HCT116 (cell line): ENCODE data around the gene IQCC. TPM values are rescaled to one million over a fixed set of nuclear protein-coding genes. Genes with fewer than 3 reads are reported as not detected.

ENCODE experiments used
- ATAC-seq: fragments of 200-7000 bp; cut with Tn5 transposase; 2 replicates; pipeline ENCODE4 v1.9.1; 2020; ENCODE audit warnings: mild to moderate bottlenecking, moderate library complexity
- BruUV-seq: library from RNA; stranded (reverse); fragments of 400-500 nt; replicated peaks from 2 replicates; lab custom pipeline; 2021; lab: Mats Ljungman, UMichigan
- CTCF ChIA-PET: fragments of 300-600 bp; sonication (Branson Sonifier 250); formaldehyde crosslinking; loops from one replicate; lab custom pipeline; 2021; ENCODE audit warnings: antibody characterized with exemption; lab: Charles Lee
- POLR2A ChIA-PET: fragments of 300-600, 350-600 bp; sonication (Branson Sonifier 250); formaldehyde crosslinking; loops from one replicate; lab custom pipeline; 2021; ENCODE audit warnings: antibody characterized with exemption; lab: Charles Lee
- RAD21 ChIA-PET, 2 experiments: fragments of 300-600 bp; sonication (Branson Sonifier 250); formaldehyde crosslinking; loops; one replicate each; lab custom pipeline; 2023; ENCODE audit warnings: low total read pairs in 2 of 2; ENCODE audit not compliant: uncharacterized antibody in 2 of 2, unreplicated experiment in 2 of 2, low non-redundant PET in 1 of 2; lab: Charles Lee
- DNase-seq: peaks from one replicate; pipeline ENCODE4 v3.0.0-alpha.2; 2010; ENCODE audit warnings: low read depth, low spot score
- H2AFZ ChIP-seq: fragments of 200-600 bp; shearing (Covaris generic), sonication (generic); 2 replicates; pipeline ENCODE4 v1.6.1; 2017; ENCODE audit warnings: low read depth, mixed run types, mixed read lengths, antibody characterized with exemption, low read length; ENCODE audit not compliant: poor library complexity, severe bottlenecking
- H3K27ac ChIP-seq: 2 replicates; pipeline ENCODE4 v1.5.1; 2012; ENCODE audit warnings: low read depth, low read length
- H3K27me3 ChIP-seq: fragments of 200-600 bp; sonication (generic); 2 replicates; pipeline ENCODE4 v1.6.1; 2016; ENCODE audit warnings: mixed run types, low read length, mixed read lengths; ENCODE audit not compliant: insufficient read depth
- H3K36me3 ChIP-seq, 2 experiments: fragments of 200-500 bp in 1 of 2; fragments of 200-600 bp in 1 of 2; sonication (Bioruptor generic) in 1 of 2; sonication (generic) in 1 of 2; 2 replicates each; pipeline versions ENCODE4 v1.5.1 to v1.6.1; 2014 to 2016; ENCODE audit warnings: low read length in 2 of 2, inconsistent platforms in 1 of 2, mixed read lengths in 1 of 2, mixed run types in 1 of 2; ENCODE audit not compliant: insufficient read depth in 2 of 2, control insufficient read depth in 1 of 2
- H3K4me1 ChIP-seq, 2 experiments: fragments of 200-600 bp in 1 of 2; sonication (generic) in 1 of 2; 2 replicates each; pipeline versions ENCODE4 v1.5.1 to v1.6.1; 2012 to 2017; ENCODE audit warnings: low read length in 2 of 2, inconsistent platforms in 1 of 2, mild to moderate bottlenecking in 1 of 2, mixed read lengths in 1 of 2, mixed run types in 1 of 2, moderate library complexity in 1 of 2; ENCODE audit not compliant: insufficient read depth in 2 of 2, control insufficient read depth in 1 of 2
- H3K4me2 ChIP-seq: fragments of 200-600 bp; sonication (generic); 2 replicates; pipeline ENCODE4 v1.6.1; 2017; ENCODE audit warnings: mixed run types, low read length, mixed read lengths
- H3K4me3 ChIP-seq, 2 experiments: fragments of 200-600 bp in 1 of 2; sonication (generic) in 1 of 2; replicated peaks in 1 of 2; 2 replicates each; pipeline ENCODE4 v1.5.1; 2011 to 2016; ENCODE audit warnings: low read length in 2 of 2, control low read depth in 1 of 2, low read depth in 1 of 2, mild to moderate bottlenecking in 1 of 2, mixed read lengths in 1 of 2, mixed run types in 1 of 2
- H3K79me2 ChIP-seq: fragments of 200-600 bp; sonication (generic); 2 replicates; pipeline ENCODE4 v1.6.1; 2017; ENCODE audit warnings: mild to moderate bottlenecking, mixed run types, low read length, moderate library complexity, mixed read lengths; ENCODE audit not compliant: insufficient read depth
- H3K9ac ChIP-seq: fragments of 200-600 bp; sonication (generic); 2 replicates; pipeline ENCODE4 v1.6.1; 2016; ENCODE audit warnings: low read length, mixed read lengths
- H3K9me2 ChIP-seq: fragments of 200-600 bp; sonication (generic), shearing (Covaris generic); 2 replicates; pipeline ENCODE4 v1.6.1; 2017; ENCODE audit warnings: mixed run types, mild to moderate bottlenecking, moderate library complexity; ENCODE audit not compliant: insufficient read depth
- H3K9me3 ChIP-seq, 2 experiments: fragments of 200-500 bp in 1 of 2; fragments of 200-600 bp in 1 of 2; sonication (Bioruptor generic) in 1 of 2; sonication (generic) in 1 of 2; 2 replicates each; pipeline ENCODE4 v1.6.1; 2014 to 2017; ENCODE audit warnings: low read length in 2 of 2, mixed read lengths in 2 of 2, inconsistent platforms in 1 of 2, low read depth in 1 of 2, mild to moderate bottlenecking in 1 of 2, mixed run types in 1 of 2, moderate library complexity in 1 of 2; ENCODE audit not compliant: control insufficient read depth in 1 of 2, insufficient read depth in 1 of 2
- H4K20me1 ChIP-seq: fragments of 200-600 bp; sonication (generic), shearing (Covaris generic); 2 replicates; pipeline ENCODE4 v1.6.1; 2017; ENCODE audit warnings: mixed run types, mild to moderate bottlenecking, moderate library complexity; ENCODE audit not compliant: insufficient read depth
- ATF3 ChIP-seq: IDR thresholded peaks from 2 replicates; pipeline ENCODE4 v1.6.1; 2012
- CTCF ChIP-seq, 3 experiments: fragments of 200-600 bp in 1 of 3; sonication (generic) in 1 of 3; IDR thresholded peaks in 2 of 3; conservative IDR thresholded peaks in 1 of 3; 2 replicates each; pipeline ENCODE4 v1.5.1; 2012 to 2017; ENCODE audit warnings: low read depth in 2 of 3, low read length in 2 of 3, antibody characterized with exemption in 1 of 3, borderline replicate concordance in 1 of 3, control low read depth in 1 of 3, mild to moderate bottlenecking in 1 of 3, mixed read lengths in 1 of 3, mixed run types in 1 of 3, moderate library complexity in 1 of 3; ENCODE audit not compliant: insufficient read depth in 1 of 3
- EZH2 ChIP-seq: fragments of 200-600 bp; sonication (generic); IDR thresholded peaks from 2 replicates; pipeline ENCODE4 v1.6.1; 2017; ENCODE audit warnings: antibody characterized with exemption, mixed run types
- FOSL1 ChIP-seq: IDR thresholded peaks from 2 replicates; pipeline ENCODE4 v1.6.1; 2012; ENCODE audit warnings: low read depth
- JUND ChIP-seq: IDR thresholded peaks from 2 replicates; pipeline ENCODE4 v1.6.1; 2012
- POLR2A ChIP-seq: IDR thresholded peaks from 2 replicates; pipeline ENCODE4 v1.7.0; 2011; ENCODE audit warnings: borderline replicate concordance; ENCODE audit not compliant: insufficient read depth, insufficient read length; ENCODE audit errors: extremely low read depth
- POLR2AphosphoS5 ChIP-seq: IDR thresholded peaks from 2 replicates; pipeline ENCODE4 v1.6.1; 2011; ENCODE audit warnings: mild to moderate bottlenecking, low read depth, low read length, moderate library complexity
- RAD21 ChIP-seq: IDR thresholded peaks from 2 replicates; pipeline ENCODE4 v1.6.1; 2012; ENCODE audit warnings: low read depth, mild to moderate bottlenecking
- SIN3A ChIP-seq: IDR thresholded peaks from 2 replicates; pipeline ENCODE4 v1.6.1; 2012; ENCODE audit warnings: low read depth
- TCF7L2 ChIP-seq: IDR thresholded peaks from 2 replicates; pipeline ENCODE4 v1.7.0; 2011; ENCODE audit warnings: borderline replicate concordance, inconsistent platforms; ENCODE audit not compliant: insufficient read depth, insufficient read length; ENCODE audit errors: extremely low read depth
- YY1 ChIP-seq: IDR thresholded peaks from 2 replicates; pipeline ENCODE4 v1.6.1; 2011; ENCODE audit warnings: low read length, low read depth, moderate library complexity, mild to moderate bottlenecking; ENCODE audit not compliant: insufficient replicate concordance; ENCODE audit errors: extremely low read depth
- intact Hi-C: fragments of 100-400 bp; cut with micrococcal nuclease; formaldehyde crosslinking; loops from 2 replicates; pipeline ENCODE4 v1.10.0; 2022
- total RNA-seq: library from RNA; stranded (reverse); gene quantifications from one replicate; pipeline ENCODE4 v1.2.1, GENCODE V29; 2021; ENCODE audit not compliant: unreplicated experiment
- TF ChIP-seq, protein P1 (sequence below): IDR thresholded peaks from 2 replicates; pipeline ENCODE4 v1.6.1; 2012

The IQCC gene
- total RNA-seq, 1 experiment from 2014 or later = 4.7 TPM

DNA sequence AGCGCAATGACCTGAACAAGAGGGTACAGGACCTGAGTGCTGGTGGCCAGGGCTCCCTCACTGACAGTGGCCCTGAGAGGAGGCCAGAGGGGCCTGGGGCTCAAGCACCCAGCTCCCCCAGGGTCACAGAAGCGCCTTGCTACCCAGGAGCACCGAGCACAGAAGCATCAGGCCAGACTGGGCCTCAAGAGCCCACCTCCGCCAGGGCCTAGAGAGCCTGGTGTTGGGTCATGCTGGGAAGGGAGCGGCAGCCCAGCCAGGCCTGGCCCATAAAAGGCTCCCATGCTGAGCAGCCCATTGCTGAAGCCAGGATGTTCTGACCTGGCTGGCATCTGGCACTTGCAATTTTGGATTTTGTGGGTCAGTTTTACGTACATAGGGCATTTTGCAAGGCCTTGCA lies 10.5 kb upstream of the IQCC start:
- ATAC-seq (no peak), DNase-seq (no peak)
- CTCF ChIA-PET = no interaction called here
- Histone ChIP-seq H3K9me2 (no peaks in the 10 kb centered on the region), H3K27ac (no peak overlapping the region), H3K36me3 (peaks cover 43 to 68% of the 10 kb centered on the region in 2 experiments), H3K4me1 (peaks cover 2 to 5% of the 10 kb centered on the region in 2 experiments; a peak in 3 of 4 replicates), H3K4me3 (no peak overlapping the region), H3K9me3 (no peaks in the 10 kb centered on the region), H3K4me2 (no peak overlapping the region), H4K20me1 (no peaks in the 10 kb centered on the region; the same call in 1 of the 2 replicates), H3K9ac (no peak overlapping the region), H3K27me3 (no peaks in the 10 kb centered on the region), H3K79me2 (0 out of 2 replicates have a peak, but pooled peaks cover 6% of the 10 kb centered on the region), H2AFZ (no peak overlapping the region)
- no TSS peak for BruUV-seq
- POLR2A ChIA-PET = no interaction called here
- TF ChIP-seq SIN3A (no peak), EZH2 (no peak), YY1 (no peak), JUND (no peak), FOSL1 (no peak), POLR2A (no peak), CTCF (IDR thresholded peaks at IDR 0.05 in 2 of 3, conservative IDR thresholded peaks at IDR 0.05 in 1 of 3; ENCODE audit: borderline replicate concordance in 1 of 3, insufficient read depth in 1 of 3, low read depth in 2 of 3, low read length in 2 of 3) (no peak), POLR2AphosphoS5 (no peak), ATF3 (no peak), RAD21 (no peak), TCF7L2 (no peak)
- TF ChIP-seq, protein P1, sequence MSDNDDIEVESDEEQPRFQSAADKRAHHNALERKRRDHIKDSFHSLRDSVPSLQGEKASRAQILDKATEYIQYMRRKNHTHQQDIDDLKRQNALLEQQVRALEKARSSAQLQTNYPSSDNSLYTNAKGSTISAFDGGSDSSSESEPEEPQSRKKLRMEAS = no peak
- RAD21 ChIA-PET = no interaction called here
- intact Hi-C loops = no loop called here
